SK-N-SH treated with all-trans-retinoic acid at 6 μM for 48 hours (cell line): ENCODE results near the gene SANBR.

Source experiments
- ATAC-seq: fragments of 200-7000 bp; cut with Tn5 transposase; 3 replicates; pipeline ENCODE4 v1.9.1; 2020; ENCODE audit warnings: mild to moderate bottlenecking, moderate library complexity
- ARNTL ChIP-seq: fragments of 450-650 bp; formaldehyde crosslinking; IDR thresholded peaks from 2 replicates; pipeline ENCODE4 v1.5.0; 2020; ENCODE audit warnings: low read depth, mild to moderate bottlenecking, moderate library complexity, borderline replicate concordance
- BACH2 ChIP-seq: fragments of 250-450 bp; sonication (Bioruptor Pico); IDR thresholded peaks from 2 replicates; pipeline ENCODE4 v1.9.0; 2021; ENCODE audit warnings: mild to moderate bottlenecking, borderline replicate concordance
- CSDC2 ChIP-seq: fragments of 250-450 bp; sonication (Bioruptor Pico); IDR thresholded peaks from 2 replicates; pipeline ENCODE4 v1.5.0; 2020; ENCODE audit warnings: mild to moderate bottlenecking, moderate library complexity
- ISL1 ChIP-seq: fragments of 250-450 bp; sonication (Bioruptor Pico); IDR thresholded peaks from 2 replicates; pipeline ENCODE4 v2.1.2; 2022; ENCODE audit warnings: mild to moderate bottlenecking, moderate library complexity
- OSR1 ChIP-seq: fragments of 250-450 bp; sonication (Bioruptor Pico); IDR thresholded peaks from 2 replicates; pipeline ENCODE4 v1.8.0; 2022; ENCODE audit warnings: moderate library complexity, mild to moderate bottlenecking, inconsistent platforms
- PPARA ChIP-seq: fragments of 250-450 bp; sonication (Bioruptor Pico); IDR thresholded peaks from 2 replicates; pipeline ENCODE4 v1.5.0; 2020; ENCODE audit warnings: mild to moderate bottlenecking, borderline replicate concordance
- TOX ChIP-seq: fragments of 250-450 bp; sonication (Bioruptor Pico); IDR thresholded peaks from 2 replicates; pipeline ENCODE4 v1.8.0; 2021; ENCODE audit warnings: mild to moderate bottlenecking, moderate library complexity, borderline replicate concordance
- ZC3H10 ChIP-seq: fragments of 250-450 bp; sonication (Bioruptor Pico); IDR thresholded peaks from 2 replicates; pipeline ENCODE4 v1.5.1; 2021; ENCODE audit warnings: mild to moderate bottlenecking, moderate library complexity
- ZFP3 ChIP-seq: fragments of 250-450 bp; sonication (Bioruptor Pico); IDR thresholded peaks from 2 replicates; pipeline ENCODE4 v1.5.0; 2020; ENCODE audit warnings: mild to moderate bottlenecking, moderate library complexity
- ZFP30 ChIP-seq: fragments of 450-650 bp; formaldehyde crosslinking; IDR thresholded peaks from 2 replicates; pipeline ENCODE4 v1.5.0; 2022; ENCODE audit warnings: mild to moderate bottlenecking, moderate library complexity
- ZNF565 ChIP-seq: fragments of 450-650 bp; formaldehyde crosslinking; conservative IDR thresholded peaks from 2 replicates; pipeline ENCODE4 v1.5.0; 2020; ENCODE audit warnings: low read depth, mild to moderate bottlenecking, moderate library complexity
- ZNF70 ChIP-seq: fragments of 450-650 bp; formaldehyde crosslinking; IDR thresholded peaks from 2 replicates; pipeline ENCODE4 v1.5.0; 2020; ENCODE audit warnings: mild to moderate bottlenecking, moderate library complexity
- ZNF8 ChIP-seq: fragments of 450-650 bp; formaldehyde crosslinking; IDR thresholded peaks from 2 replicates; pipeline ENCODE4 v1.5.0; 2020; ENCODE audit warnings: mild to moderate bottlenecking, moderate library complexity
- TF ChIP-seq, protein P1 (sequence below): fragments of 250-450 bp; sonication (Bioruptor Pico); IDR thresholded peaks from 2 replicates; pipeline ENCODE4 v1.8.0; 2020; ENCODE audit warnings: mild to moderate bottlenecking, moderate library complexity, borderline replicate concordance
- TF ChIP-seq, protein P2 (sequence below): fragments of 250-450 bp; sonication (Bioruptor Pico); IDR thresholded peaks from 2 replicates; pipeline ENCODE4 v1.5.1; 2020; ENCODE audit warnings: low read depth, mild to moderate bottlenecking, moderate library complexity

The SANBR gene

DNA sequence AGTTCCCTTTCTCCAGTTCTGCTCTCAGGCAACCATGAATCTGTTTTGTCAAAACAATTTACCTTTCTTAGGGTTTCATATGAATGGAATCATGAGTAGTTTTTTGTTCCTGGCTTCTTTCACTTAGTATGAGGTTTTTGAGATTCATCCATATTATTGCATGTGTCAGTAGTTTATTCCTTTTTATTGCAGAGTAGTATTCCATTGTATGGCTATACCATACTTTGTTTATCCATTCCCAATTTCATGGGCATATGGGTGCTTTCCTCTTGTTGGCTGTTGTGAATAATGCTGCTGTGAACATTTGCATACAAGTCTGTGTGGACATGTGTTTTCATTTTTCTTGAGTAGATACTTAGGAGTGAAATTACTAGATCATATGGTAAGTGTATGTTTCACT is 46.0 kb downstream of the SANBR start:
- TF ChIP-seq ZNF70 (CRISPR knock-in tag) (no peak), ZNF8 (CRISPR knock-in tag) (peak; percentile 66), ZNF565 (CRISPR knock-in tag) (no peak), ZC3H10 (CRISPR knock-in tag) (no peak), CSDC2 (CRISPR knock-in tag) (no peak)
- TF ChIP-seq, protein P1, sequence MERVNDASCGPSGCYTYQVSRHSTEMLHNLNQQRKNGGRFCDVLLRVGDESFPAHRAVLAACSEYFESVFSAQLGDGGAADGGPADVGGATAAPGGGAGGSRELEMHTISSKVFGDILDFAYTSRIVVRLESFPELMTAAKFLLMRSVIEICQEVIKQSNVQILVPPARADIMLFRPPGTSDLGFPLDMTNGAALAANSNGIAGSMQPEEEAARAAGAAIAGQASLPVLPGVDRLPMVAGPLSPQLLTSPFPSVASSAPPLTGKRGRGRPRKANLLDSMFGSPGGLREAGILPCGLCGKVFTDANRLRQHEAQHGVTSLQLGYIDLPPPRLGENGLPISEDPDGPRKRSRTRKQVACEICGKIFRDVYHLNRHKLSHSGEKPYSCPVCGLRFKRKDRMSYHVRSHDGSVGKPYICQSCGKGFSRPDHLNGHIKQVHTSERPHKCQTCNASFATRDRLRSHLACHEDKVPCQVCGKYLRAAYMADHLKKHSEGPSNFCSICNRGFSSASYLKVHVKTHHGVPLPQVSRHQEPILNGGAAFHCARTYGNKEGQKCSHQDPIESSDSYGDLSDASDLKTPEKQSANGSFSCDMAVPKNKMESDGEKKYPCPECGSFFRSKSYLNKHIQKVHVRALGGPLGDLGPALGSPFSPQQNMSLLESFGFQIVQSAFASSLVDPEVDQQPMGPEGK (CRISPR knock-in tag): no peak
- TF ChIP-seq, all 23 proteins: peak for 1
- no peak for ATAC-seq

DNA sequence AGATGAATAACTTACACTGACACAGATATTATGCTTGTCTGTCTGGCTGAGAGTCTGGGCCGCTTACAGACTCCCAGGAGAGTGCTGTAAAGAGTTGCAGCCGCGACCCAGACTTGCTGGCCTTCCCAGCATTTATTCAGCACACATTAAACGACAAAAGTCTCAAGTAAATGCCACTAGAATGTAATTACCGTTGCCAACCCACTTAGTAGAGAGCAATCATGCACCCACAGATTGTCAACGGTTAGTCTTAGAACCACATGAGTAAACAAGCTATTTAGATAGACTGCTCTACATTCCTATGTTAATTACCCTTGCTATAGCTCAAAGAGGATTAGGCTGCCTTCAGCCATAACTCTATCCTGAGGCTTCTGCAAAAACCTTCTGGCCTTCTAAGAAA is 48.5 kb downstream of the SANBR start:
- TF ChIP-seq ZC3H10 (CRISPR knock-in tag) (no peak), ISL1 (CRISPR knock-in tag) (no peak), OSR1 (no peak), BACH2 (CRISPR knock-in tag) (no peak), TOX (no peak), CSDC2 (CRISPR knock-in tag) (no peak), PPARA (CRISPR knock-in tag) (no peak), ARNTL (no peak), ZFP3 (CRISPR knock-in tag) (no peak), ZFP30 (CRISPR knock-in tag) (no peak)
- TF ChIP-seq, protein P2, sequence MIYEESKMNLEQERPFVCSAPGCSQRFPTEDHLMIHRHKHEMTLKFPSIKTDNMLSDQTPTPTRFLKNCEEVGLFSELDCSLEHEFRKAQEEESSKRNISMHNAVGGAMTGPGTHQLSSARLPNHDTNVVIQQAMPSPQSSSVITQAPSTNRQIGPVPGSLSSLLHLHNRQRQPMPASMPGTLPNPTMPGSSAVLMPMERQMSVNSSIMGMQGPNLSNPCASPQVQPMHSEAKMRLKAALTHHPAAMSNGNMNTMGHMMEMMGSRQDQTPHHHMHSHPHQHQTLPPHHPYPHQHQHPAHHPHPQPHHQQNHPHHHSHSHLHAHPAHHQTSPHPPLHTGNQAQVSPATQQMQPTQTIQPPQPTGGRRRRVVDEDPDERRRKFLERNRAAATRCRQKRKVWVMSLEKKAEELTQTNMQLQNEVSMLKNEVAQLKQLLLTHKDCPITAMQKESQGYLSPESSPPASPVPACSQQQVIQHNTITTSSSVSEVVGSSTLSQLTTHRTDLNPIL (CRISPR knock-in tag): no peak
- no peak for ATAC-seq
